D721Med (cell line): ENCODE results near the gene AATK.

Source experiments
- DNase-seq: peaks from one replicate; pipeline ENCODE4 v3.0.0; 2011; ENCODE audit warnings: low spot score; ENCODE audit not compliant: insufficient read length
- FAIRE-seq: peaks from 2 replicates; lab custom pipeline; 2011; peaks lifted over from hg19 to GRCh38; lab: Jason Lieb, UNC
- TF ChIP-seq, protein P1 (sequence below): IDR thresholded peaks from 2 replicates; pipeline ENCODE4 v1.5.1; 2012; ENCODE audit warnings: mild to moderate bottlenecking, control low read depth; ENCODE audit not compliant: insufficient read depth; ENCODE audit errors: missing control alignments

Gene AATK

DNA sequence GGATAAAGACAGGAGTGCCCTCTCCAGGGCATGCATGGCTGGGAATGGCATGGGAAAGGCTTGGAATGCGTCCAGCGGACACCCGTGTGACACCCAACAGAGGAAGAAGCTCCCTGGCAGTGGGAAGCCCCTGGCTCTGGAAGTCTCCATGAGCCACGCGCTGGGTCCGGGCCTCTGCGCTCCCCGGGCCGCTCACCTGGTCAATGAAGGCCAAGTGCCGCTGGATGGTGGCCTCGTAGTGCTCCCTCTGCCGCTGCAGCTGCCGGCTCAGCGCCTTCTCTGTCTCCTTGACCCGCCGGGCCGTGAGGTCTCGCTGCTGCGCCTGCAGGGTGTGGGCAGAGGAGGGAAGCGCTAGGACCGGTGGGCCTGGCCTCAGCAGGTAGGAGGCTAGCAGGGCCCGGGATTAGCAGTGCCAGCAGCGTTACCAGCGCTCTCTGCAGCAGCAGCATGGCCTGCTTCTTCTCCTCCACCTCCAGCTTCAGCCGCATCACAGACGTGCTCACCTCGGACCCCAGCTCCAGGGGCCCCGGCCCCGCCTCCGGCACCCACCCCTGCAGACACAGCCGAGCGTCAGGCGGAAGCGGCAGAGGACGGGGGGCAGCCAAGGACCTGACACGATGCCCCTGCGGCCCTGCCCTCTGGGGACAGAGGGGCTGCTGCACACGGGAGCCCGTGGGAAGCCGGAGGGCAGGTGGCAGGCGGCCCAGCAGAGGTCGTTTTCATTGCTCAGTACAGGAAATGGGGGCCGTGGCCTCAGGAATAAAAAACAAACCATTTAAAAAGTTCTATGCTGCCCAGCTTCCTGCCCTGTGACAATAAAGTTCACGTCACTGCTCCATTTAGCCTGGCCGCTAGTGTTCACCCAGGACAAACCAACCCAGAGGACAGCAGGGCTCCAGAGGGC lies 30.7 kb upstream of the AATK start:
- no peak for FAIRE-seq
- DNase-seq: no peak
- TF ChIP-seq, protein P1, sequence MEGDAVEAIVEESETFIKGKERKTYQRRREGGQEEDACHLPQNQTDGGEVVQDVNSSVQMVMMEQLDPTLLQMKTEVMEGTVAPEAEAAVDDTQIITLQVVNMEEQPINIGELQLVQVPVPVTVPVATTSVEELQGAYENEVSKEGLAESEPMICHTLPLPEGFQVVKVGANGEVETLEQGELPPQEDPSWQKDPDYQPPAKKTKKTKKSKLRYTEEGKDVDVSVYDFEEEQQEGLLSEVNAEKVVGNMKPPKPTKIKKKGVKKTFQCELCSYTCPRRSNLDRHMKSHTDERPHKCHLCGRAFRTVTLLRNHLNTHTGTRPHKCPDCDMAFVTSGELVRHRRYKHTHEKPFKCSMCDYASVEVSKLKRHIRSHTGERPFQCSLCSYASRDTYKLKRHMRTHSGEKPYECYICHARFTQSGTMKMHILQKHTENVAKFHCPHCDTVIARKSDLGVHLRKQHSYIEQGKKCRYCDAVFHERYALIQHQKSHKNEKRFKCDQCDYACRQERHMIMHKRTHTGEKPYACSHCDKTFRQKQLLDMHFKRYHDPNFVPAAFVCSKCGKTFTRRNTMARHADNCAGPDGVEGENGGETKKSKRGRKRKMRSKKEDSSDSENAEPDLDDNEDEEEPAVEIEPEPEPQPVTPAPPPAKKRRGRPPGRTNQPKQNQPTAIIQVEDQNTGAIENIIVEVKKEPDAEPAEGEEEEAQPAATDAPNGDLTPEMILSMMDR: no peak

DNA sequence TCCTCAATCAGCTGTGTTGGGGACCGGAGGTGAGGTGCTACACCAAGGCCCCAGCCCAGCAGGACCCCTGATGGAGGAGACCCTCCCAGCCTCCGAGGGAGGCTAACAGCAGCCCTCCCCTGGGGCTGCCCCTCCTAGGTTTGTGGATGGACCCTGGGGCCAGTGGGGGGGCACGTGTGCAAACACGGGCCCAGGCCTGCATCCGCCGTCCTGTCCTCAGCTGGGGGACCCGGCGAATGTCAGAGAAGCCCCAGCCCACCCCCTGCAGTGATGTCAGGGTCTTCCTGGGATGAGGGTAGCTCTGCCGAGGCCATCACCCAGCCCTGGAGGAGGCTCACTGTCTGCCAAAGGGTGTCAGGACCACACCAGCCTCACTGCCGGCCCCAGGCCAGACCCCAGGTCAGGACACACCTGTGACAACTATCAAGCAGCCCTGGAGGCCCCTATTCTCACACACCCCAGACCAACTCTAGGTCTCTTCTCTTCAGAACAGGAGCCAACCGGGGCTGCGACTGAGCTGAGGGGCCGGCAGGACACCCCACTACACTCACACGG lies 30.0 kb upstream of the AATK start:
- DNase-seq (no peak), FAIRE-seq (no peak)

DNA sequence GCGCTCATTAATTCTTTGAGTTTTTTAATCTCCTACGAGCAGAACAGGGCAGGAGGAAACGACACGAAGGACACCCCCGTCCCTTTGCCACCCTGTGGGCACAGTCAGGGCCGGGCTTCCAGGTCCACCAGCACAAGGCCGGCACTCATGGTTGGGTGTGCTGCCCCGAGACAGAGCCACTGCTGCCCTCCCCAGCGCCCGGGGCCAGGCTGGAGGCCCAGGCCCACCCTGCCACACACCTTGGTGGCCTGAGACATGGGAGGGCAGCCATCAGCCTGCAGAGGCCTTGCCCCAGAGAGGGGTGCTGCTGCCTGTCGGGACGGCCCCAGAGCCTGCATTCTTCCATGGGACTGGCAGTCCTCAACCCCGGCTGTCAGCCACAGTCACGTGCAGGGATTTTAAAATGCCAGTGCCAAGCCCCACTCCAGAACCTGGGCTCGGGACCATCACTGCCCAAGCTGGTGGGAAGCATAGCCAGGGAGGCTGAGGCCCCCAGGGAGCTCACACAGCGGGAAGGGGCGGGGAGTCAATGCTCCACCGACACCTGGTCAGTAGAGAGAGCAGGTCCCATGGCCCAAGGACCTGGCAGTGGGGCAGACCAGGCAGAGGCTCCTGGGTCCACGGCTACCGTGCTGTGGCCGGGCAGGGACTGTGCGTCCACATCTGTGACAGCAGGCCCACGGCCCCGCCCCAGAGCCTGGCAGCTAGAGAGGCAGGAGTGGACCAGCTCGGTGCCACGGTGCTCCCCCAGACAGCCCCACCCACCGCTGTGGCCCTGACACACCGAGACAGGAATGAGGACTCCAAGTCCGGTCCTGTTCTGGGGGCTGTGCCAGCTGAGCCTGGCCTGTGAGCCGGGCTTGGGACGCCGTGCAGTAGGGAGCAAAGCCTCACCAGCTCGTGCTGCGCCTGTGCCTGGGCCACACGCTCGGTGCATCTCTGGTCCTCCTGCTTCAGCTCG lies 29.2 kb upstream of the AATK start:
- FAIRE-seq (no peak), DNase-seq (no peak)
- TF ChIP-seq, protein P1: no peak

More for the DNA sequence above, 30.0 kb upstream of the AATK start:
- TF ChIP-seq, protein P1: no peak

DNA sequence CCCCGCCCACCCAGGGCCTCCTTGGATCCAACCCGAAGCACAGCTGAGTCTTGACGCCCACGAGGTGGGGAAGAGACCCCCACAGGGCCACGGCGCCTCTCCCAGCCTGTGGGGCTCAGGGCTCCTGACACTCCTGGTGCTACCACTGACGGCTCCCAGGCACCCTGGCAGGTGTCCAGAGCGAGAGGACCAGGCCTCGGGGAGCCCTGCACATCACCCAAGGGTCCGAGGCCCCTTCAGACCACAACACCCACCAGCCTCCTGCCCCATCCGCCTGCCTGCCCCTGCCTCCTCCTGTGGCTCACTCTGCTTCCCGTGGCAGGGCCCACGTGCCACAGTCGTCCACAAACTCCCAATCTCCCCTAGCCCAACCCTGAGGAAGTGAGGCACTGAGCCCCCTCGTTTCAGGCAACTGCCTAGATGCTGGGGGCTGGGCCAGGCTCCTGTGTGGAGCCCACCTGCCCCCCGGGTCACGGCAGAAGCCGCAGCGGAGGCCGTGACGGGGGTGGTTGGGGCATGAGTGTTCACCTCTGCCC lies 28.3 kb upstream of the AATK start:
- FAIRE-seq (no peak), DNase-seq (no peak)
- TF ChIP-seq, protein P1: no peak

DNA sequence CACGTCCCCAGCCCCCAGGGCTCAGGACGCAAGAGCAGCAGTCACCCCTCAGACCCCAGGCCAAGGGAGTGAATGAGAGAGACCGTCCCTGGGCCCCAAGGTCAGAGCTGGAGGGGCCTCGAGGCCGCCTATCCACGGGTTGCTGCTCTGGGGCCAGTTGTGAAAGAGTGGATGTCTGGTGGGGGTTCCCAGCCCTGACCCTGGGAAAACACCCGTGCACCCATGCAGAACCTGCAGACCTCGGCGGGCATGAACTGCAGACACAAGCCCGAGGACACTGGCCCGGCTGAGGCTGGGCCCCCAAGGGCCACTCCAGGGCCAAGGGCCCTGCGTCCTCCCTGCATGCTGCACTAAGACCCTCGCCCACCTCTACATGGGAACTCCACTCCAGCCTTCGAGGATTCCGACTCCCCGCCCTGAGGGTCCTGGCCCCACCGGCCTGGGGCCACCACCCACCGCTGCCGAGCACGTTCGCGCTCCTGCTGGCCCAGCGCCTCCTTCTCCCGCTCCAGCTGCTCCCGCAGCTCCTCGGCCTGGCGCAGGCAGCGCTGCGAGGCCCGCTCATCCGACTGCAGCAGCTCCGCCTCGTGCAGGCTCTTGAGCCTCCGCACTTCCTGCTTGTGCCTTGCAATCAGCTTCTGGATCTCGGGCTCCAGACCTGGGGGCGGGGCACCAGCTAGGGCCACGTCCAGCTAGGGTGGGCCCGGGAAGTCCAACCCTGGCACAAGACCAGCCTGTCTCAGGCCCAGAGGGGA lies 27.6 kb upstream of the AATK start:
- no peak for DNase-seq
- no peak for FAIRE-seq
- TF ChIP-seq, protein P1: no peak

DNA sequence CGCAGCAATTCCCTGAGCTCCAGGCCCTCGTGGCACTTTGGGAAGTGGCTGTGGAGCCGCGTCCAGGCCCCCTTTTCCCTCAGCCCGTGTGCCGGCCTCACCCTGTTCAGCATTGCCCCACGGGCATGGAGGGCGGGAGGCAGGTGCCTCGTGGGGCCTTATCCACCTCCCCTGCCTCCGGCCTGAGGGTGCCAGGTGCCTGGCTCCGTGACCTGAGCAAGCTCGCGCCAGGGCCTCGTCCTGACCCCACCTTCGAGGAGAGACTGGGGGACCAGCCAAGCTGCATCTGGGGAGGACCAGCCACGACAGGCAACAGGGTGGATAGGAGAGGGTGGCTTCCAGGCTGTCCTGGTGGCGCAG lies 27.0 kb upstream of the AATK start:
- no peak for DNase-seq
- FAIRE-seq: no peak
- TF ChIP-seq, protein P1: no peak
